HEK293T (cell line): ENCODE results near the gene ATP6V1G2.

Source experiments
- BHLHE40 ChIP-seq: fragments of 450-650 bp; IDR thresholded peaks from 2 replicates; pipeline ENCODE4 v1.6.1; 2016; ENCODE audit warnings: mild to moderate bottlenecking, moderate library complexity, borderline replicate concordance
- FOXA1 ChIP-seq: fragments of 450-650 bp; IDR thresholded peaks from 2 replicates; pipeline ENCODE4 v1.6.1; 2016; ENCODE audit warnings: mild to moderate bottlenecking
- L3MBTL2 ChIP-seq: fragments of 450-650 bp; conservative IDR thresholded peaks from 2 replicates; pipeline ENCODE4 v1.6.1; 2016; ENCODE audit warnings: mild to moderate bottlenecking
- SUZ12 ChIP-seq: fragments of 450-650 bp; IDR thresholded peaks from 2 replicates; pipeline ENCODE4 v1.6.1; 2016; ENCODE audit warnings: mild to moderate bottlenecking
- ZNF384 ChIP-seq: fragments of 450-650 bp; IDR thresholded peaks from 2 replicates; pipeline ENCODE4 v1.6.1; 2016

- TF ChIP-seq SUZ12 (no peak), FOXA1 (no peak), BHLHE40 (no peak), L3MBTL2 (no peak), ZNF384 (no peak)
Measured at GRCh38 chr6:31543639-31544038, 2.8 kb downstream of the ATP6V1G2 start.
